Fibroblast of skin of back (primary cell): ENCODE results near the gene ZDHHC4.
"Not testable (repeated sequence)": the region's sequence is repeated elsewhere in the genome, so short reads cannot be mapped to it uniquely, and the experiment has no call there.

Experiments used
- DNase-seq: peaks from one replicate; pipeline ENCODE4 v3.0.0-alpha.2; 2013

ZDHHC4 gene

DNA sequence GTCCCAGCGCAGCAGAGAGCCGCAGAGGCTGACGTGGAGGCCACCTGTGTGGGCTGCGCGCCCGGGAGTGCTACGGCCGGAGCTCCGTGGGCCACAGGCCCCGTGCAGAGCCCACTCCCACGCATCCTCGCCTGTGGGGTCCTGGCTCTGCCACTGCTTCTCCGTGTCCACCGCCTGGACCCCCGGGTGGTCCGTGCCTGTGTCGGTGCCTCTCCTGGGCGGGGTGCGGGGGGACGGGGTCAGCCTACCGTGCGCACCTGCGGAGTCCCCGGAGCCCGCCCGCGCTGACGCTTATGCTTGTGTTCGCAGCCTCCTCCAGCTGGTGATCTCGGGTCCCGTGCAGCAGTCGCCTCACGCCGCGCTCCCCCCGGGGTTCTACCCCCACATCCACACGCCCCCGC, 30.4 kb downstream of the ZDHHC4 start:
- no peak for DNase-seq

- no peak for DNase-seq
These were observed 30.8 kb downstream of the ZDHHC4 start for GRCh38 chr7:6608081-6608480.

GRCh38 chr7:6608794-6609193, 31.5 kb downstream of the ZDHHC4 start:
- DNase-seq = no peak

- DNase-seq = no peak
These were observed 35.6 kb downstream of the ZDHHC4 start for GRCh38 chr7:6612819-6613218.

DNA sequence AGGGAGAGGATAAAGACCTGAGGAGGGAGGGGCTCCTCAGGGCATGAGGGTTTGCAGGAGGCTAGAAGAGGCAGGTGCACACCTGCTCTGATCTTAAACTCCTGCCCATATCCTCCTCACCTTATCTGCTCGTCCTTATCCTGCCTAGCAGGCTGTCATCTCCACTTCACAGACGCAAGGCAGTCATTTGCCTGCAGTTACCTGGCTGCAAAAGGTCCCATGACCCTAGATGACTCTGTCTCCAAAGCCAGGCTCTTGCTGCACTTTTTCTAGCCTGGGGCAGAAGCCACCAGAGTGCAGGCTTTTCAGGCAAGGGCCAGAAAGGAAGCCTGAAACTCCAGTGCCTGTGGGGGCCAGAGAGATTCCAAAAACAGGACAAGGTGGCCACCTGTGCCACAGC, 36.5 kb downstream of the ZDHHC4 start:
- DNase-seq = no peak

DNA sequence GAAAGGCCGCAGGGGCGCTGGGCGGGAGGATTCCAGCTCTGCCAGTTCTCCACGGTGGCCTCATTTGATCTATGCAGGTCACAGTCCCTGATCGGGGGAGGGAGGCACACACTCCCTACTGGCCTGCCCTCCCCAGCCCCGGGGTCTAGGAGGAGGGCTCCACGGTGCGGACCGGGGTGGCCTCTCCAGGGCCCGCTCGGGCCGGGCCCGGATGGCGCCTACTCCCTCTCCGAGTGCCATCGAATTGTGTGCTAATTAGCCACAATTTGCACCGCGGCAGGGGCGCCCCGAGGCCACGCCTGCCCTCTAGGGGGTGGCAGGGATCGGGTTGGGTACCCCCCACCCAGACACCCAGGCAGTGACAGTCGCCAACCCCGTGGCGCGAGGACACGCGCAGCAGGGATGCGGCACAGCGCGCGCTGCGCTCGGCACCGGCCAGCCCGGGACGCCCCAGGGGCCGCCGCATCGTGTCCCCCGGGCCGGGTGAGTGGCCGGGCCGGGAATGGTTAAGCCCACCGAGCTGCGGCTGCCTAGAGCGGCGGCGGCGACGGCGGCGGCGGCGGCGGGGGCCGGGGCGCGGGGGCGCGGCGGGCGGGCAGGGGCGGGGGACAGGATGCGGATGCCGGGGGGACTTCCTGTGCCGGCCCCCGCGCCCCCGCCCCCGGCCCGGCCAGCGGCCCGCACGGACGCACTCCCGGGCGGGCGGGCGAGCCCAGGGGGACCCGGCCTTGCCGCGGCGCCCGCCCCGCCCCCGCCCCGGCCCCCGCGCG, 37.9 kb downstream of the ZDHHC4 start, which contains the start of gene ZNF853:
Gene ZNF853, plus strand, starts transcription at position 658 of the 770 bp plus-strand sequence. CDS start 565 bp downstream, outside the sequence.
- DNase-seq = no peak

GRCh38 chr7:6615723-6616555, 38.7 kb downstream of the ZDHHC4 start:
- no peak for DNase-seq

DNA sequence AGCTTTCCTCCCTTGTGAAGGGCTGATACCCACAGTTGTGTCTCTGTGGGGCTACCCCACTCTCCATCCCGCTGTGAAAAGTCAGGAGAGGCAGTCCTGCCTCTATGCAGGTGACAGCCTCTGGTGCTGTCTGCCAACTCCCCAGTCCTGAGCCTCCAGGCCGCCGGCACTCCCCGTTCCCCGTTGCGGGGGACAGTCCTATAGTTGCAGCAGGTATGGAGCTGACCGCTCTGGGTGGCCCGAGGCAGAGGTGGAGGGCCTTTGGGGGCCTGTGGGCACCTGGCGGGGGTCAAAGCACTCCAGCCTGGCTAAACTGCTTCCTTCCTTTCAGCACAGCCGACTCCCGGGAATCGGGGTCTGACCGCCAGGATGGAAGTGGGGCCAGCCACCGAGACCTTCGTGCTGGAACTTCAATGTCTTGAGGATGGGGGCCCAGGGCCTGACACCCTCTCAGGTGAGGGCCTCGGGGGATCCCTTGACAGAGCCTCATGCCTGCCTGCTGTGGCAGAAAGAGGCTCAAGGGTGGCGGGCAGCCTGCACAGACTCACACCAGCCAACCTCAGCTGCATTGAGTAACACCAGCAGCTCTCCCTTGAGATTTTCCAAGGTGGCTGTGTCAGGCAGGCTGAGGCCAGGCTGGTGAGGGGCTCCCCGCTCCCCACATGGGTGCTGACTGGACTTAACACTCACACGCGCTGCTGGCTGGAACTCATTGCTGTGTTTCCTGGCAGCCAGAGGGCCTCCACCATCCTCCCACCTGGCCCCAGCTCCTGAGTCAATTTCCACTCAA, 39.8 kb downstream of the ZDHHC4 start:
- no peak for DNase-seq

DNA sequence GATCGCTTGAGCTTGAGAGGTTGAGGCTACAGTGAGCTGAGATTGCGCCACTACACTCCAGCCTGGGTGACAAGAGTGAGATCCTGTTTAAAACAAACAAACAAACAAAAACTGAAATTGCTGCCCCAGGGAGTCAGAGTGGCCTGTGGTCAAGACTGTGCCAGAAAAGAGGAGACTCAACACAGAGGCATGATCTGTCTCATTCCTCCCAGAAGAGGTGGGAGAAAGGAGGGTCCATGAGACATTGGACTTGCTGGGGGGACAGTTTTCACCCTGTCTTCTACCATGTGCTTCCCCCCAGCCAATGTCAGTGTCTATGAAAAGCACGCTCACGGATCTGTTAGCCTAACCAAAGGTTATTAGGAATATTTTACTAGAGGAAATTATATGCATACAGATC, 41.4 kb downstream of the ZDHHC4 start:
- peak; percentile 13 for DNase-seq

DNA sequence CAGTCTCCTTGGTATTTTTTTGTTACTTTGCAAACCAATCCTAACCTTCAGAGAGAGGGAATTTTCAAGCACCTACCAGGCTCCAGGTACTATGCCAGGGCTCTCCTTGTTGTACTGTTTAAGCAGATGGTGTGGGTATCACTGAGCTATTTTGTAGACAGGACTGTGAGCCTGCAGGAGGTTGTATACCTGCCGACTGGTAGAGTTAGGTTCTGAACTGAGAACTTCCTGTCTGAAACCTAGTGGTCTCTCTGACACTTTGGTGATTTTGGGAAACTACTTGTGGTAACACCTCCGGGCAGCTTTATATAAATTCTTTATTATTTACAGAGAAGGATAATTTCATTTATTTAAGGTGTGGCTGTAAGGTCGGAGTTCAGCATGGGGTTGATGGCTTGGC, 42.7 kb downstream of the ZDHHC4 start:
- DNase-seq = no peak

DNA sequence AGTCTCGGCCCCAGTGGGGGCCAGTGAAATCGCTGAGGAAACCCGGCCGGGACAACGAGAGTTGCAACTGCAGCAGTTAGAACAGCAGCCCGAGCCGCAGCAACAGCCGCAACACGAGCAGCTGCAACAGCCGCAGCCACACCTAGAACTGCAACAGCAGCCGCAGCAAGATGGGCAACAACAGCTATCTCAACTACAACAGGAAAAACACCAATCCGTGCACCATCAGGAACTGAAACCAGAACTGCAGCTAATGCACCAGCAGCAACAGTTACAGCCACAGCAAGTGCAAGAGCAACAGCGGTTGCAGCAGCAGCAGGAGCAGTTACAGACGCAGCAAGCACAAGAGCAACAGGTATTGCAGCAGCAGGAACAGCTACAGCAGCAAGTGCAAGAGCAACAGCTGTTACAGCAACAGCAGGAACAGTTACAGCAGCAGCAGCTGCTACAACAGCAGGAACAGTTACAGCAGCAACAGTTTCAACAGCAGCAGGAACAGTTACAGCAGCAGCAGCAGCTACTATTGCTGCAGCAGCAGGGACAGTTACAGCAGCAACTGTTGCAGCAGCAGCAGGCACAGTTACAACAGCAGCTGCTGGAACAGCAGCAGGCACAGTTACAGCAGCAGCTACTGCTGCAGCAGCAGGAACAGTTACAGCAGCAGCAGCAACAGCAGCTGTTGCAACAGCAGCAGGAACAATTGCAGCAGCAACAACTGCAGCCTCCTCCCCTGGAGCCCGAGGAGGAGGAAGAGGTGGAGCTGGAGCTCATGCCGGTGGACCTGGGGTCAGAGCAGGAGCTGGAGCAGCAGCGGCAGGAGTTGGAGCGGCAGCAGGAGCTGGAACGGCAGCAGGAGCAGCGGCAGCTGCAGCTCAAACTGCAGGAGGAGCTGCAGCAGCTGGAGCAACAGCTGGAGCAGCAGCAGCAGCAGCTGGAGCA, 44.2 kb downstream of the ZDHHC4 start:
- no peak for DNase-seq

DNA sequence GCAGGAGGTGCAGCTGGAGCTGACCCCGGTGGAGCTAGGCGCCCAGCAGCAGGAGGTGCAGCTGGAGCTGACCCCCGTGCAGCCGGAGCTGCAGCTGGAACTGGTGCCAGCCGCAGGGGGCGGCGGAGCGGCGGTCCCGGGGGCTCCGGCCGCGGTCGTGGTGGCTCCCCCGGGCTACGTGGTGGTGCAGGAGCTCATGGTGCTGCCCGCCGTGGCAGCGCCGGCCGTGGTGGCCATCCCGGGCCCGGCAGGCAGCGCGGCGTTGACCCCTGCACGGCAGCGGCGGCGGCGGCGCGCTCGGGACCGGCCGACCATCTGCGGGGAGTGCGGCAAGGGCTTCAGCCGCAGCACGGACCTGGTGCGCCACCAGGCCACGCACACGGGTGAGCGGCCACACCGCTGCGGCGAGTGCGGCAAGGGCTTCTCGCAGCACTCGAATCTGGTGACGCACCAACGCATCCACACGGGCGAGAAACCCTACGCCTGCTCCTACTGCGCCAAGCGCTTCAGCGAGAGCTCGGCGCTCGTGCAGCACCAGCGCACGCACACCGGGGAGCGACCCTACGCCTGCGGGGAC, 45.0 kb downstream of the ZDHHC4 start:
- no peak for DNase-seq

DNA sequence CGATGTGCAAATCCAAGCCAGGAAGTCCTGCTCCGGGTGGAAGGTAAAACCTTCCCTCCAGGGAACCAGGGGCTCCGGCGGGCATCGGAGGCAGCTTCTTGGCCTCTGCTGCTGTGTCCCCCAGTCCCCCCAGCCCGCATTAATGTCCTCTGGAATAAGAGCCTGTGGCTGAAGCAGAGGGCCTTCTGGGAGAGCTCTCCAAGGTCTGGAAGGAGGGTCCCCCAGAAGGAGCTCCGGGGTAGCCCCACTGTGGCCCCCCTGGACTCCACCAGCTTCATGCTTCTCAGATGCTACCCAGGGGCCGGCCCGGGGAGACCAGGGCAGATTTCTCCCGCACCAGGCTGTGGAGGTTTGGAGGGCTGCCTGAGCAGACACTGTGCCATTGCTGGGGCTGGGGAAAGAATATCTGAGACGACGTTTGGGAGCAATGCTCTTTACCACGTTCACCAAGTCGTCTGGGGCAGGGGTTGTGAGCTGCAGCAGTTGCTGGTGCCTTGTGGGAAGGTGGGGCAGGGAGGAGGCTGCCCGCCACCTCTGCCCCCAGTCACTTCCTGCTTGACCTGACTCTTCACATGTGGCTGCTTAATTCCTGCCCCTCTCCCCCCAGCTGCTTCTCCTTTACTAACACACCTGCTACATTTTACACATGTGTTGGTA, 46.5 kb downstream of the ZDHHC4 start:
- no peak for DNase-seq

DNA sequence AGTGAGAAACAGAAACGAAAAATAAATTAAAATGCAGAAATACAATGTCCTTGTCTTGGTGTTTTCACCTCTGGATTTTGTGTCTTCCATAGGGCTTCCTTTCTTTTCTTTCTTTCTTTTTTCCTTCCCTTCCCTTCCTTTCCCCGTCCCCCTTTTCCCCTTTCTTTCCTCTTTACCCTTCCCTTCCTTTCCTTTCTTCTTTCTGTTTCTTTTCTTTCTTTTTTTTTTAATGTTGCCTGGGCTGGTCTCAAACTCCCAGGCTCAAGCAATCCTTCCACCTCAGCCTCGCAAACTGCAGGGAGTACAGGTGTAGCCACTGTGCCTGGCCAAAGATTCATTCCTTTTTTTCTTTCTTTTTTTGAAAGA, 47.0 kb downstream of the ZDHHC4 start:
- no peak for DNase-seq

- no peak for DNase-seq
These were observed 50.8 kb downstream of the ZDHHC4 start for GRCh38 chr7:6628045-6628444.

DNA sequence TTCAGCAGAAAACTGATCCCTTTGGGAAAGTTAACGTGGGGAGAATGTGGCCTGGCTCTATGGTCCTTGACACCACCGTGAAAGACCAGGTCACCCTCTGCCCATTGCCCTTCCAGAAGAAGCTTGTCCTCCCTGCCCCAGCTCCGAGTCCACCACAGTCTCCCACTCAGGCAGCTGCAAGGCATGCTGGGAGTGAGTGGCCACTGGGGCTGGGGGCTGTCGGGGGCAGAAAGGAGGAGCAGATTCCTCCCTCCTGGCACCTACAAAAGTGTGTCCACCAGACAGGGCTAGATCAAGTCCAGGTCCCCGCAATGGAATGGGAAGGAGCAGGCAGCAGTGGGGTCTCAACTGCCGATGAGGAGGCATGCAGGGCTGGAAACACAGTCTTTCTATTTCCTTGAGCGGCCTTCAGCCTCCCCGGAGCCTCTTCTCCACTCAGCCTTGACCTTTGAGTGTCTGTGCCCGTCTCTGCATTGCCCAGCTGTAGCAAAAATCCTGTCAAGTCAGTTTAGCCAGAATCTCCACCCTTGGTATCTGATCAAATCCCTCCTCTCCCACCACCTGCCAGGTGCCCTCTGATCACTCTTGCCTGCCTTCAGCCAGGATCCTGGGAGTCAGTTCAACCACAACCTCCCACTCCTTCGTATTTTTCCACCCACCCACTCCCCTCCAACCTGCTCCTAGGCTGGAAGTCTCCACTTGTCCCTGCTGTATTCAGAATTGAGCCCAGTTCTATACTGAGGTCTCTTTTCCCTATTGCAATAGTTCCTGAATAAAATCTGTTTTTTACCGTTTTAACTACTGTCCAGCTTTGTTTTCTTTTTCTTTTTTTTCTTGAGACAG, 53.0 kb downstream of the ZDHHC4 start:
- no peak for DNase-seq

GRCh38 chr7:6631605-6632004, 54.4 kb downstream of the ZDHHC4 start:
- DNase-seq = no peak

GRCh38 chr7:6634021-6634420, 56.8 kb downstream of the ZDHHC4 start:
- DNase-seq = no peak

DNA sequence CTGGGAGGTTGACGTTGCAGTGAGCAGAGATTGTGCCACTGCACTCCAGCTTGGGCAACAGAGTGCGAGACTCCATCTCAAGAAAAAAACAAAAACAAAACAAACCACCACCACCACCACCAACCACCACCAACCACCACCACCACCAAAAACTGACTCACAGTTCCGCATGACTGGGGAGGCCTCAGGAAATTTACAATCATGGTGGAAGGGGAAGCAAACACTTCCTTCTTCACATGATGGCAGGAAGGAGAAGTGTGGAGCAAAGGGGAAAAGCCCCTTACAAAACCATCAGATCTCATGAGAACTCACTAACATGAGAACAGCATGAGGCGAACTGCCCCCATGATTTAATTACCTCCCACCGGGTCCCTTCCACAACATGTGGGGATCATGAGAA, 57.7 kb downstream of the ZDHHC4 start:
- not testable (repeated sequence) for DNase-seq
